Psoas muscle (tissue), 8 donors: ENCODE data around the gene CCDC137. TPM values are rescaled to one million over a fixed set of nuclear protein-coding genes. Genes with fewer than 3 reads are reported as not detected.
A peak's percentile ranks its signal among the peaks of the same experiment; 100 is the strongest.

Experiments
- ATAC-seq, 4 donors: fragments of 200-7000 bp; cut with Tn5 transposase; one replicate each; pipeline ENCODE4 v1.9.1; 2020; ENCODE audit warnings: moderate library complexity in 3 of 4, mild to moderate bottlenecking in 2 of 4
- DNase-seq, 2 donors: peaks; one replicate each; pipeline ENCODE4 v3.0.0-alpha.2; 2020
- H3K27ac ChIP-seq: fragments of 200-600 bp; one replicate; pipeline ENCODE4 v1.8.0; 2022
- H3K27me3 ChIP-seq, 3 donors: fragments of 200-600 bp in 1 of 3; one replicate each; pipeline versions ENCODE4 v1.6.1 to v1.8.0; 2013 to 2022; ENCODE audit warnings: low read length in 2 of 3, mild to moderate bottlenecking in 2 of 3, moderate library complexity in 1 of 3; ENCODE audit not compliant: insufficient read depth in 3 of 3
- H3K36me3 ChIP-seq, 2 donors: fragments of 200-600 bp in 1 of 2; one replicate each; pipeline versions ENCODE4 v1.6.1 to v1.8.0; 2013 to 2022; ENCODE audit warnings: low read depth in 1 of 2, mild to moderate bottlenecking in 1 of 2, moderate library complexity in 1 of 2; ENCODE audit not compliant: insufficient read depth in 1 of 2
- H3K4me1 ChIP-seq: fragments of 200-600 bp; one replicate; pipeline ENCODE4 v1.8.0; 2022
- H3K4me3 ChIP-seq: fragments of 200-600 bp; one replicate; pipeline ENCODE4 v1.8.0; 2022; ENCODE audit warnings: mild to moderate bottlenecking
- H3K9me3 ChIP-seq: fragments of 200-600 bp; one replicate; pipeline ENCODE4 v1.8.0; 2022
- WGBS, 3 donors: extraction: QIAGEN DNeasy Blood & Tissue Kit; methylation state at CpG; one replicate each; pipeline versions ENCODE4 v1.1.6 to v1.1.7; 2013; 5-methylcytosine and 5-hydroxymethylcytosine counted together
- intact Hi-C, 2 donors: fragments of 100-400 bp; cut with DNase I; formaldehyde crosslinking; loops; one replicate each; pipeline versions ENCODE4 v1.11.0 to v1.14.2; 2022
- polyA plus RNA-seq, 3 donors: library from polyadenylated mRNA; stranded (reverse); fragments of 200-250 nt; gene quantifications; one replicate each; pipeline ENCODE4 v1.2.3, GENCODE V29; 2013
- total RNA-seq, 4 donors: library from RNA; stranded (reverse); fragmentation: NEBNext Ultra II Directional in 2 of 4; extraction: Animal tissue kit (Norgen Biotek cat#: 25700) in 2 of 4; gene quantifications; one replicate each; pipeline versions ENCODE4 v1.2.1 to v1.2.4, GENCODE V29; 2021 to 2023
- TF ChIP-seq, protein P1 (sequence below): fragments of 200-600 bp; IDR thresholded peaks from one replicate; pipeline ENCODE4 v1.8.0; 2022; ENCODE audit warnings: antibody characterized with exemption
- donor health status: healthy with polysubstance abuse.
- donor health status: DM: no; HTN: no; CAD: no; lungs with moderate emphysema.
- donor health status: Bipolar disorder and iron deficiency.
- donor health status: healthy.
- donor health status: DM: yes; HTN: yes; CAD: no.
- donor health status: DM: no; HTN: no; CAD: no.
- donor health status: DM: no; HTN: no; CAD: no.
- donor health status: DM: yes; HTN: yes; CAD: no.

Gene CCDC137
- total and polyA plus RNA-seq, 7 donors: 4.8 to 47.4 (median 11.3) TPM

DNA sequence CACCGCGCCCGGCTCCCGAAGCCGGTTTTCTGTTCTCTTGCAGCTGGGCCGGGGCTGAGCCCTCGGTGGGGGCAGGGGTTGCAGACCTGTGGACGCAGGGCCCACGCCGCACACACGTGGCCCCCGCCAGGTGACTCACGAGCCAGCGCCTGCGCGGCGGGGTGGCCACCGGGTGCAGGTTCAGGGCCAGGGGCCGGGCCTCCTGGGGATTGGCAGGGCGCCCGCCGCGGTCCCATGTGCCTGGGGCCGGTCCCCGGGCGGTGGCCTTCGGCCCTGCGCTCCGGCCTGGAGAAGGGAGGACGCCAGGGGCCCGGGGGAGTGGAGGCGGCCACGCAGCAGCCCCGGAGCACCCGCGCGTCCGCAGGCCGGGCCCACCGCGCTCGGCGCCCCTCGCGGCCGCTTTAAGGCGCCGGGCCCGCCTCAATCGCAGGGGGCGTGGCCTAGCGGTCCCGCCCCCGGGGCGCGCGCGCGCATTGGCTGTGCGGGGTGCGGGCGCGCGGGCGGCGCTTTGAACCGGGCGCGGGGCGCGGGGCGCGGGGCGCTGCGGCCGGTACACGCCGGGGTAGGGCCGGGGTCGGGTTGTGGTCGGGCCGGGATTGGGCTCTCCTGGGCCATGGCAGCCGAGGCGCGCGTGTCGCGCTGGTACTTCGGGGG, 45.4 kb downstream of the CCDC137 start, which contains the start of gene SLC25A10:
Gene SLC25A10, plus strand, starts transcription at position 471 of the 654 bp plus-strand sequence. Its CDS starts 143 bp downstream, at position 614.
- TF ChIP-seq, protein P1, sequence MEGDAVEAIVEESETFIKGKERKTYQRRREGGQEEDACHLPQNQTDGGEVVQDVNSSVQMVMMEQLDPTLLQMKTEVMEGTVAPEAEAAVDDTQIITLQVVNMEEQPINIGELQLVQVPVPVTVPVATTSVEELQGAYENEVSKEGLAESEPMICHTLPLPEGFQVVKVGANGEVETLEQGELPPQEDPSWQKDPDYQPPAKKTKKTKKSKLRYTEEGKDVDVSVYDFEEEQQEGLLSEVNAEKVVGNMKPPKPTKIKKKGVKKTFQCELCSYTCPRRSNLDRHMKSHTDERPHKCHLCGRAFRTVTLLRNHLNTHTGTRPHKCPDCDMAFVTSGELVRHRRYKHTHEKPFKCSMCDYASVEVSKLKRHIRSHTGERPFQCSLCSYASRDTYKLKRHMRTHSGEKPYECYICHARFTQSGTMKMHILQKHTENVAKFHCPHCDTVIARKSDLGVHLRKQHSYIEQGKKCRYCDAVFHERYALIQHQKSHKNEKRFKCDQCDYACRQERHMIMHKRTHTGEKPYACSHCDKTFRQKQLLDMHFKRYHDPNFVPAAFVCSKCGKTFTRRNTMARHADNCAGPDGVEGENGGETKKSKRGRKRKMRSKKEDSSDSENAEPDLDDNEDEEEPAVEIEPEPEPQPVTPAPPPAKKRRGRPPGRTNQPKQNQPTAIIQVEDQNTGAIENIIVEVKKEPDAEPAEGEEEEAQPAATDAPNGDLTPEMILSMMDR: no peak
- peak within 1 kb of the TSS; percentile 73 for H3K4me3 ChIP-seq
- peaks cover 26% of the 10 kb centered on the region for H3K4me1 ChIP-seq
- H3K27me3 ChIP-seq: no peaks in the 10 kb centered on the region
- peak within 1 kb of the TSS; percentile 86 for H3K27ac ChIP-seq
- ATAC-seq (peak; percentile 85 to 92 (median 88)), DNase-seq (peak; percentile 81 to 92)
- intact Hi-C loops: no loop called here
- H3K36me3 ChIP-seq: peaks cover 0 to 14% of the 10 kb centered on the region in 2 donors
- H3K9me3 ChIP-seq: no peaks in the 10 kb centered on the region
- 0 to 1% (median 0%) methylated on average over 31 to 89 of the region's 89 CpGs for WGBS, 3 donors

DNA sequence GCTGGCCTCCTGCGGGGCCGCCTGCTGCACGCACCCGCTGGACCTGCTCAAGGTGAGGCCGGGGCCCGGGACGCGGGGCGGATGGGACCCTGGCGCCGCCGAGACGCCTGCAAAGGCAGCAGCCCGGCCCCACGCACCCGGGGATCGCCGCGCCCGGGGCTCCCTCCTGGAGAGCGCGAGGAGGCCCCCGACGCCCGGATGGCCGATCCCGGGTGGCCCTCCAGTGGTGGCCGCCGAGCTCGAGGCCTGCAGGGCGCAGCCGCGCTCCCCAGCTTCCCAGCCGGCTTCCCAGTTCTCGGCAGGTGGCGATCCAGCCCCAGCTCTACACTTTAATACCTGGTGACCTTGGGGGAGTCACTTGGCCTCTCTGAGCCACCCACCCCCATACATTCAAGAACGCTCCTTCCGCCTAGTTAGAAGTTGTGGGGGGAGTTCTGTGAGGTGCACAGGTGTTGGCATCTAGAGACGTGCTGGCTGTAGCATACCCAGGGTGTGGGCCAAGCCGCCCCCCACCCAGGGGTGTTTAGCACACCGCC, 46.0 kb downstream of the CCDC137 start:
- peaks cover 0 to 9% of the 10 kb centered on the region in 2 donors for H3K36me3 ChIP-seq
- H3K9me3 ChIP-seq: no peaks in the 10 kb centered on the region
- intact Hi-C loops: no loop called here
- WGBS, 3 donors: 3 to 4% (median 3%) methylated on average over 20 to 41 of the region's 41 CpGs
- peaks cover 26% of the 10 kb centered on the region for H3K4me1 ChIP-seq
- peak overlapping the region; percentile 86 for H3K27ac ChIP-seq
- ATAC-seq: peak; percentile 10 to 24 (median 12)
- peak overlapping the region; percentile 73 for H3K4me3 ChIP-seq
- no peak for DNase-seq
- TF ChIP-seq, protein P1: no peak
- H3K27me3 ChIP-seq: no peaks in the 10 kb centered on the region

DNA sequence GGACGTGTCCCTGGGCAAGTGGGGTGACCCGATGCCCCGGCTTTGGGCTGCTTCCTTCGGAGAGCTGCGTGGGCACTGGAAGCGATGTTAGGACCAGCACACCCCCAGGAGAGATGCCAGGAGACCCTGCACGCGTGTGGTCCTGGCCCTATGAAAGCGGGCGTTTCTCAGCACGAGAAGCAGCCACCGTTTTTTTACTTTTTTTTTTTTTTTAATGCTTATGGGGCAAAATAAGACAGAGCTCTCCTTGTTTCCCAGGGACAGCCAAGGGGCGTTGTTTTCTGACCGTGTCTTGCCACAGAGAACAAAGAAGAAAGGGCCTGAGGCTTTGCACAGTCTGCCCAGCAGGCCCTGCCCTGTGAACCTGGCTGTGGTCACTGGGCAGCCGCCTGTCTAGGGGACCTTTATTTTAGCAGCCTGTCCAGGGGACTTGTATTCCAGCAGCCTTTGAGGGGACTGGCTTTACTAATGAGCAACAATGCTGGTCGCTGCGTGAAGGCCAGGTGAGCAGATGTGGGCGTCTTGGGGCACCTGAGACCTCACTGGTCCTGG, 46.5 kb downstream of the CCDC137 start:
- intact Hi-C loops: no loop called here
- 31 to 45% (median 39%) methylated on average over 18 of the region's 18 CpGs for WGBS, 3 donors

DNA sequence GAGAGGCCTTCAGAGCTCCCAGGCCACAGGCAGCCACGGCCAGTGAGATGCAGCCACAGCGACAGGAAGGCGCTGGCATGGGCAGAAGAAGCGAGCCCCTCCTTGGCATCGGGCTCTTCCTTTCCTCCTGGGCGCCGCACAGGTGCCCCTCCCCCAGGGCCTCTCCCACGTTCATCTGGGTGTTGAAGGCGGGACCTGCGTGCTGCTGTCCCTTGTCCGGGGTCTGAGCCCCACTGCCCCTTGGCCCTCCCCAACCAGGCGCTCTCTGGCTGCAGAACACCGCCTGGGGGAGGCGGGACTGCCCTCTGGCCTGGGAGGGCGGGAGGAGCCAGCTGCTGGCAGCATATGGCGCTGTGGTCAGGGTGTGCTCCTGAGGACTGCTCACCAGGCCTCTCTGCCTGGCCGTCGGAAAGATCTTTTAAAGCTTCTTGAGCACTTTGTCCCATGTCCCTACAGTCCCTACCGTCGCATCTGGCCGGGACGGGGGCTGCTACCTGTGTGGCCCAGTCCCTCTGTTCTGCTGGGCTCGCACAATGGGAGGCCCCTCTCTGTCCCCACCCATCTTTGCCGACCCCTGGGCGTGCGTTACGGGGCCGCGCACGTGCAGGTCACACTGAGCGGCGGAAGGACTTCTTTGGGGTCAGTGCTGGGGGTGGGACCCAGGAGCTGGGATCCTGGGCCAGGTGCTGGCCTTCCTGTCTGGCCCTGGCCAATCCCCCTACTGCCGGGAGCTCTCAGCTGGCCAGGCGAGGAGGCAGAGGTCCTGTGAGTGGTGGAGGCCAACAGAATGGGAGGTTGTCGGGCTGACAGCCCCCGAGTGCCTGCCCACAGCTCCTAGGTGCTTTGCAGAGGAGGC, 47.2 kb downstream of the CCDC137 start:
- DNase-seq: peak in 1 of 2 donors; percentile 18
- H3K4me1 ChIP-seq: peaks cover 26% of the 10 kb centered on the region
- no peak for ATAC-seq
- no peaks in the 10 kb centered on the region for H3K36me3 ChIP-seq
- TF ChIP-seq, protein P1: no peak
- intact Hi-C loops: no loop called here
- no peaks in the 10 kb centered on the region for H3K27me3 ChIP-seq
- H3K4me3 ChIP-seq: peak overlapping the region; percentile 73
- no peaks in the 10 kb centered on the region for H3K9me3 ChIP-seq
- WGBS, 3 donors: 71 to 73% (median 73%) methylated on average over 34 to 36 of the region's 36 CpGs
- no peak overlapping the region for H3K27ac ChIP-seq

More for the DNA sequence above, 46.5 kb downstream of the CCDC137 start:
- H3K36me3 ChIP-seq: peaks cover 0 to 3% of the 10 kb centered on the region in 2 donors
- TF ChIP-seq, protein P1: no peak
- H3K4me1 ChIP-seq: peaks cover 26% of the 10 kb centered on the region
- no peaks in the 10 kb centered on the region for H3K9me3 ChIP-seq
- DNase-seq: peak in 1 of 2 donors; percentile 9
- no peaks in the 10 kb centered on the region for H3K27me3 ChIP-seq
- ATAC-seq: no peak
- H3K27ac ChIP-seq: no peak overlapping the region
- H3K4me3 ChIP-seq: peak overlapping the region; percentile 73
